DMS 273 treated with DMSO at 0.1 percent for 48 hours (cell line): ENCODE measurements around the gene ANKFN1.

Source experiments
- DNase-seq: peaks from one replicate; lab custom pipeline; 2025; lab: John Stamatoyannopoulos, UW

Gene ANKFN1

DNA sequence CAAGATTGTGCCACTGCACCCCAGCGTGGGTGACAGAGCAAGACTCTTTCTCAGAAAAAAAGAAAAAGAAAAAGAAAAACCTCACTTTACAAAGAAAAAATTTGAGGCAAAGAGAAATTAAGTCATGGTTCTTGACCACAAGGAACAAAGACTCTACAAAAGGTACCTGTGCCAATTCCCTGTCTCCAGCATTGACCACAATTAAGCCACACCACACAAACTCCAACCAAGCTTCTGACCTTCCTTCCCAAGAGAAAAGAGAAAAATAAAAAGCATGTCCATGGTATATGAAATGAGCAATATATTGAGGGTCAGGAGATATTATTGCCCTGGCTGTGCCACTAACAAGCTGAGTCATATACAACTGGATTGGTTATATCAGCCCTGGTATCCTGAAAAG lies 293.9 kb downstream of the ANKFN1 start:
- DNase-seq: no peak

DNA sequence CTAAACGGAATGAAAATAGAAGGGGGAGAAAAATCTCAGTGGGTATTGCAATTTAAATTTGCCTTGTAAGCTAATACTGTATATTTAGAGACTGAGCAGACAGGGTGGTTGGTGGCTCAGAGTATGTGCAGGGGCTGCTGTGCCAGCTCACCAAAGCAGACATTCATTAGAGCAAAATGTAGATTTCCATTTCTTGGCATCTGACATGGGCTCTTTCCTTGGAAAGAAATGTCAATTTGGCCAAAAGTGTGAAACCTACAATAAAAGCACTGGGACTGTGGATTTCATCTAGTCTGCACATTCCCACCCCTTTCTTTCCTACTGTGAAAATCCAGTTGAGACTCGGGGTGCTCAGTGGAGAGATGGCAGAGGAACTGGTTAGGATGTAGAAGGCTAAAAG lies 295.1 kb downstream of the ANKFN1 start:
- no peak for DNase-seq

DNA sequence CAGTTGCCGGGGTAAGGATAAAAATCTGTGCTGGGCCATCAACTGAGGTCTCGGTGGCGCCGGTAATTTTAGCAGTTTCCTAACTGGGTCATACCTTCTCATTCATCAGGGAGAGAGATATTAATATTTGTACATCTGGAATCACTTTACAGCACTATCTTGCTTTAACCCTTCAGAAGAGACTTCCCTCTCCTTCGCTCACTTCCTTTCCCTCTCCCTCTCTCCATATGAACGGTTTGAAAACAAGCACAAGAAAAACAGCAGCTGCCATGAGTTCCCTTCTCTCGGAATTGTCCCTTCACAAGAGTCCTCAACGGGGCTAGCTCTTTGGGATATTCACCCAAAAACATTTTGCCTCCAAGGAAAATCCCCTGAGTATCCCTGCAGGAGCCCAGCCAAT lies 295.9 kb downstream of the ANKFN1 start:
- DNase-seq: no peak

DNA sequence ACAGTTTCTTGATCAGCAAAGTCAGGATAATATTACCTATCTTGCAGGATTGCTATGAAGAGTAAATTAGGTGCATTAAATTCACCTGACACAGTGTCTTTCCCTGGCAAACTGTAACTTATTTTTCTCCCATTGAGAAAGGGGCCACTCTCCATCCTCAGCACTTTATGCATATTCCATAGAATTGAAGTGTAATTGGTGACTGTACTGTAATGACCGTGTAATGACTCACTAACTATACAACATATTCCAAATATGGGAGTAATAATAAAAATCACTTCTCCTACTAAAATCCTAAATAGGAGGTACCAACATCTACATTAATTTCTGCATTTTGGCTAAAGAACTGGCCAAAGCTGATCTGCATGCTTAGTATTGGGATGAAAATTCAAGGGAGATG lies 298.4 kb downstream of the ANKFN1 start:
- no peak for DNase-seq

DNA sequence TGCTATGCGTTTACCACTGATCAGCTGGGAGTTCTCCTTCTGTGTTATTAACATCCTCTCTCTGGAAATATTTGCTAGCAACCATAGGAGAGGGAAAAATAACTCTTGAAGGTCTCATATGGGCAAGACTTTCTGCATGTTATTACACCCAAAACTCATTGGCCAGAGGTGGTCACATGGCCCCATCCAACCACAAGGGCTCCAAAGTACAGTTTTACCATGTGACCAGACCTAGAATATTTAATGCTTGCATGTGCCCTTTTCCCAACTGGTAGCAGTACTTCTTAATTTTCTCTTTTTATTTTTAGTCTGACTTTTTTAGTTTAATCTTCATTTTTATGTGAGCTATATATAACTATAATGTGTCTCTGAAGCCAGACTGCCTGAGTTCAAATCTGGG lies 299.2 kb downstream of the ANKFN1 start:
- DNase-seq: no peak

DNA sequence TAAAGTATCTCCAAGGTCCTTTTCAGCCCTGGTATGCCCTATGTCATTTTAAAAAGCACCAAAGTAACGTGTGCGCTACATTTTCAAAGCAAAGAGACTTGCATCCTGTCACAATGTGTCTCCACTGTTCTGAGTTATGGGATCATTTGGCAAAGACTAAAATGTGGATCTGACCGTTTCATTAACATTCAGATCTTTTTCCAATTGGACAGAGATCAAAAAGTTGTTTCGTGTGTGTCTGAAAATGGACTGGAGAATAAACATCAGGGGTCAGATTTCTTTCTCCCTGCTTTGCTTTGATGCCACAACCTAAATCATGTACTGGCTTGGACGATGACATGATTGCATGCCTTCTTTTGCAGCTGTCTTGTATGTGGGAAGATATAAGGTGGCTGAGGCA lies 304.2 kb downstream of the ANKFN1 start:
- no peak for DNase-seq

DNA sequence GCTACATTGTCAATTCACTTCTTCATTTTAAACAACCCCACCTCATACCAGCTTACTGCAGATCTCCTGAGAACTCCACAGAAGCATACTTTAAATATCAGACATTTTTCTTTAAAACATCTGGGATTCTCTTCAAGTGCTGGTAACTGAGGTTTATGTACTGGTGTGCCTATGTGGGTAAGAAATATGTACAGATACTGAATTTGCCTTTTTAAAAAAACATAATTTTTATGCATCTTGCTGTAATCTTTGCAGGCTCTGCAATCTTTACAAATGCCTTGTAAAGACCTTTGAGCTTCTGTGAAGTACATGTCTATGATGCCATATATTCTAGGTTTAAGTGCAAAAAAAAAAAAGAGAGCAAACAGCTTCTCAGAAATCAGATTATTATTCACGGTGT lies 312.6 kb downstream of the ANKFN1 start:
- no peak for DNase-seq

DNA sequence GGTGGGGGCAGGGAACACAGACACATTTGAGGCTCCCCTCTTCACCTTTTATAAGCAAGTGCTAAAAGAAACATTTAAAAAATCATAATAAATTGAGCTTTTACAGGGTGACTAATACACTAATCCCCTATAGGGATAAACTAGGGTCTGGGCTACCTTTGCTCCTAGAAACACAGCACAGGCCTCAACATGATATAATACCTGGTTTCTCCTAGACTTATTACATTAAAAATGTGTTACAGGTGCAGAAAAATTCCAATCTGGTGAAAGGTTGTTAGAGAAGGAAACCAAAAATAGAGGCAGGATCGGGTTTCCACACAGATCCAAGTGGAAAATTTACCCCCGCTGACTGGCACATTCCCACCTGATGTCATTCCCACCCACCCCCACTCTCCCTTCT lies 315.6 kb downstream of the ANKFN1 start:
- no peak for DNase-seq

DNA sequence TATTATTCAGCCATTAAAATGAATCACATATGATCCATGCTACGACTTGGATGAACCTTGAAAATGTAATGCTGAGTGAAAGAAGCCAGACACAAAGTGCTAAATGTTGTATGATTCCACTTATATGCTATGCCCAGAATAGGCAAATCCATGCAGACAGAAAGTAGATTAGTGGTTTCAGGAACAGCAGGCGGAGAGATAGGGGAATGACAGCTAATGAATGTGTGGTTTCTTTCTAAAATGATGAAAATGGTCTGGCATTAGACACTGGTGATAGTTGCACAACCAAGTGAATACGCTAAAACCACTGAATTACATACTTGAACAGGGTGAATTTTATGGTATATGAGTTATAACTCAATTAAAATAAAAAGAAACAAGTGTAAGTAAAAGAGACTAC lies 318.4 kb downstream of the ANKFN1 start:
- DNase-seq: no peak

DNA sequence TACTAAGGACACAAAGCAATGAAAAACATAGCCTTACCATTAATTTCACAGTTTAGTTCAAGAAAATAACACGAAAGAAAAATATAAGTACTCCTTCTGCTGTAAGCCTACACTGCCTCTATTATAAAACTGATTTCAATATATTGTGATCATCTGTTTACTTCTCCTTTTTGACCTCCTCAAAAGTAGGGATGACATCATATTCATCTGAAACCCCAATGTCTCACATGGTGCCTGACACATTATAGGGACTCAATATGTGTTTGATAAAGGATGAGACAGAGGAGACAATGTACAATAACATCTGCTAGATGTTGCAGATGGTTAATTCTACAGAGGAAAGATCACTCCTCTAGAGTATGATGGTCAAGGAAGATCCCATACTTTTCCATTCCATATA lies 321.8 kb downstream of the ANKFN1 start:
- DNase-seq: no peak

DNA sequence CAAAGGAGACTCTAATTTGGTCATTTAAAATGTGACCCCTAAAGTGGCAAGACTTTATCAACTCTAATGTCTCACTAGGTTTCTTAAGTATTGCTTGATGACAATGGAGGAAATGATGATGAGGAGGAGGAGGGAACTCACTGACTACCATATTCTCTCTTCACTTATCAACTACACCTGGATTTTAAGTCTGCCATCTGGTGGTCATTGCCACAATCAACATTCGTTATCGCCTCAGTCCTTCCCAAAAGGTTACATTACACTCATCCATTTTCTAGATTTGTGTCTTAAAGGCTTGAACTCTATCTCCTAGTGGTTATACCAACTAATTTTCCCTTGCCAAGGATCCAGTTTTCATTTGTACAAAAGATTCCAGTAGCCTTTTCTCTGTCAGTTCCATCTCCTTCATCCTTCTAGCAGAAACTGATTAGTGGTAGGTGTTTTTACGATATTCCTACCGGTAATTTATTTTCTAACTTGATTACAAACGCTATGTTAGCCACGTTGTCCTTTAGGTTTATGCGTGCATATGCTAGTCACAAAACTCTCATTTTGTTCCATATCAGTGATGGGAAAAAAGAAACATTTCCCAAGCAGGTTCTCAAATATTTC lies 325.7 kb downstream of the ANKFN1 start:
- no peak for DNase-seq

DNA sequence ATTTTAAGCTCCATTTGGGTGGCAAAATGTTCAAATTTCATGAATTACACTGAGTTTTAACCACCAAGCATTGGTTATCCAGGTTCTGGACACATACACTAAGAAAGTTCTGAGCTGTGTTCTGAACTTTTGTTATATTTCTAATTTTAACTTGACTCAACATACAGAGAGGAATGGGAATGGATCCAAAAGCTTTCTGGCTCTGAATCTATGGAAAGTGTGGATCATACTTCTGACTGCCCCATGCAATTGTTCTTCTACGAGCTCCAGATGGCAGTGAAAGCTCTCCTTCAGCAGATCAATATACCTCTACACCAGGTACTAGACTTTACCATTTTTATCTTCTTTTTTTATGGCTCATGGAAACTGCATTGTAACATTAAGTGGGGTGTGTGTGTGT lies 327.2 kb downstream of the ANKFN1 start:
- DNase-seq: no peak

DNA sequence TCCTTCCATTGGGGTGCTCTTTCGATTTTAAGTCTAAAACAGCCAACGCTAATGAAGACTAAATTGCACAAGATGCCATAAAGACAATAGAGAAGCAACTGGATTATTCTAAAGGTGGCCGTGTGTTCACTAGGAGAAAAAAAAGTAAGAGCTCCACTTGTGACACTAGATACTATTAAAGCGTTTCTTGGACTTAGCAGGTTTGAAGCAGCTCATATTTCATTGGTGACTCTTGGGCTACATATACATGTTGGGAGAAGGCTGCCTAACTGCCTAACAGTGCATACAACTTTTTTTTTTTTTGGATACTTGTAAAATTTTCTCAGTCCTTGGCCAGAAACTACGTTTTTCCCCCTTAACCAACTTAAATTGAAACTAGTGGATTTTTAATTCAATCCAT lies 328.4 kb downstream of the ANKFN1 start:
- DNase-seq: no peak

DNA sequence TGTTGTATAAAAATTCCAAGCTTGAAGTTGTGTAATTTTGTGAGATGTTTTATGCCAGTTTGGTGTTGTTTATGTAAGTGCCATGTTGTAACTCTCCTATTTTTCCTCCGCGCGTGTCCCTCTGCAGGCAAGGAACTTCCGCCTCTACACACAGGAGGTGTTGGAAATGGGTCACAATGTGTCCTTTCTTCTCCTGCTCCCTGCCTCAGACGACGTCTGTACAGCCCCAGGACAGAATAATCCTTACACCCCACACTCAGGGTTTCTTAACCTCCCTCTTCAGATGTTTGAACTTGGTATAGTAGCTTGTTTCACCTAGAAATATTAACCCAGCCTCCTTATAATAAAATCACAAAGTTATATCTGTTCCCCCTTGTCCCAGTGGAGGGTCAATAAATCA lies 329.0 kb downstream of the ANKFN1 start:
- no peak for DNase-seq

DNA sequence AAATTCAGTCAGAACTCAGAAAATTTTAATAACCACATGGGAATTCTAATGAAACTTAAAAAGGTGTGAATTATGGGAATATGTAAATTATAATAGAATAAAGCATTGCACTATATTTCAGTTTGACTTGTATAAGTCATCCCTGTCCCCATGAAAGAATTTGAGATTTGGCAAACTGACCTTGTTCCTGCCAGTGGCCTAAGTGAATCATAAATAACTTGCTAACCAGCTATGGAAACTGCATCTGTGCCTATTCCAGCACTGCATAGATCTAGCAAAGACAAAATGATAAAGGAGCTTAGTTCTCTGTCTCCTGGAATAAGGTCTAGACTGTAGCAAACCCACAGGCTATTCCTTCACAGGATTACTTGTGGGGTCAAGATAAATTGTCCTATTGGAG lies 333.5 kb downstream of the ANKFN1 start:
- DNase-seq: no peak

DNA sequence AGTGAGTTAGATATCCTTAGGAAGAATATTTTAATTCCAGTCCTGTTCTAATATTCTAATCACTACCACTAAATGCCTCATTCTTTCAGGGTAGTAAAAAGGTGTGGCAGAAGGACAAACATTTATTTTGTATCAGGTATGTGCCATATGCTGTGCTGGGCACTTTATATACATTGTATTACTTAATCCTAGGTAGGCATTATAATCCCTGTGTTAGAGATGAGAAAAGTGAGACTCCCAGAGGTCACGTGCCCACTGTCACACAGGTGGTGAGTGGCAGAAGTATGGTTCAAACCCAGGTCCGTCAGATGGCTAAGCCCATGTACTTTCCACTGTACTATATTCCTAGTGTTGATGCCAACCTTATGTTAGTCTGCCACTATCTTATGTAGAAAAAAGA lies 335.5 kb downstream of the ANKFN1 start:
- DNase-seq: no peak

DNA sequence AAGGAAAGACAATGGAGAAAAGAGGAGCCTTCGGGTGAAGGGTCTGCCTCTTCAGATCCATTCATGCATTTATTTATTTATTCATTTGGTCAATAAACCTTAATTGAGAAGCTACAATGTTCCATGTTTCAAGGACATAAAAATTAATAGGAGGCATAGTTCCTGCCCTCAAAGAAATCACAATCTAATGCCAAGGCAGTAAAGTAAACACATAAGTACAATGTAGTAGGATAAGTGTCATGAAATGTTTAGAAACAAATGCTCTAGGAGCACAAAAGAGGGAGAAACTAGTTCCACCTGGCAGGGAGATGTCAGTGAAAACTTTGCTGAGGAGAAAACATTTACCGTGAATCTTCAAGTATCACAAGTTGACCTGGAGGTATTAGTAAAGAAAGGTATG lies 336.7 kb downstream of the ANKFN1 start:
- DNase-seq: no peak

DNA sequence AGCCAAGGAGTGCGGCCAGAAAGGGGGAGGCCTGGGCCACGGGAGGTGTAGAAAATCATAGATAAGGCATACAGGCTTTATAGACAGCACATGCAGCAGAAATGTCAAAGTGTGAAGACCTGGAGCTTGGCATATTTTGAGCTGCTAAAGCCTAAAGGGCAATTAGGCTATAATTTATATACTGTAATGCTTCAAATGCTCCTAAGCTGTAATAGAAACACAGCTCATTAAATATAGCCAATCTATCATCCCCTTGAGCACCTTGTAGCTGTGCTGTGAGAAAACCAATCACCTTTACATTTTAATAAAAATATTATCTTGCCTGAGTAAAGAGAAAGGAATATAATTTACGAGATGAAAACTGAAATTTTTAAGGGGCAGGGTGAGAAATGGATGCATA lies 342.3 kb downstream of the ANKFN1 start:
- DNase-seq: no peak

DNA sequence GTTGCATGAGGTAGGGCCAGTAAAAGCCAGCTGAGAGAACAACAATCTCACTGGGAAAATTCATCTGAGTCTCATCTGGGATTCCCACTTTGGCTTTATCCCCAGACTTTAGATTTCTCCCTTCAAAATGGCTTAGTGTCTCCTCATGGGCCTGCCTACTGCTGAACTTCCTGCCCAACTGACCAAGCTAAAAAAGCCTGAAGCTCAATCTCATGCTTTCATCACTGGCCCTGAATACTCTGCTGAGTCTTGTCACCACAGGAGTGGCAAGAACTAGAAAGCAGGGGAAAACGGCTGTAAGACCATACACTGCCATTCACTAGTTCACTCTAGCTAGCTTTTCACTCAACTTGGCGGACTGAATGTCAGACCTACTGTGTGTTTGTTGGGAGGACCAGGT lies 343.9 kb downstream of the ANKFN1 start:
- no peak for DNase-seq

DNA sequence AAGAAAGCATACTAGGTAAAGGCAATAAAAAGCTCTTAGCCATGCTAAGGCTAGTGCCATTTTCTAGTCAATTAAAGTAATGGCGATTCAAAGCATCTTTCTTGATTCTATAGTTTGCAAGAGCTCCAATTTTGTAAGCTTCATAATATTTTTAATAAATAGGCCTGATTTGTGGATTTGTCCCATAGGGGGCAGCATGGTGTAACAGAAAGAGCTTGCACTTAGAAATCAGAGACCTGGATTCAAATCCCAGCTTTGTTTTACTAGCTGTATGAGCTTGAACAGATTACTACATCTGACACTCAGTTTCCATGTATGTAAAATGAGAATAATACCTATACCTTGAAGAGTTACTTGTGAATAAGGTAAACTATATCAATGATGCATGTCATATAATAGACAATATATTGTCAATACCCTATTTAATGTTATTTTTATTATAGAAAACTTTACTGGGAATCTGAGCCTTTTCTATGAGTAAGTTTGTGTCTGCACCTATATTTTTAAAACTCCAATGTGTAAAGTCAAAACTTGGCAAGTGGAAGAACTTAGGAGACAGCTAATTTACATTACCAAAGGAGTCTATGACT lies 346.6 kb downstream of the ANKFN1 start:
- DNase-seq: peak; percentile 11

DNA sequence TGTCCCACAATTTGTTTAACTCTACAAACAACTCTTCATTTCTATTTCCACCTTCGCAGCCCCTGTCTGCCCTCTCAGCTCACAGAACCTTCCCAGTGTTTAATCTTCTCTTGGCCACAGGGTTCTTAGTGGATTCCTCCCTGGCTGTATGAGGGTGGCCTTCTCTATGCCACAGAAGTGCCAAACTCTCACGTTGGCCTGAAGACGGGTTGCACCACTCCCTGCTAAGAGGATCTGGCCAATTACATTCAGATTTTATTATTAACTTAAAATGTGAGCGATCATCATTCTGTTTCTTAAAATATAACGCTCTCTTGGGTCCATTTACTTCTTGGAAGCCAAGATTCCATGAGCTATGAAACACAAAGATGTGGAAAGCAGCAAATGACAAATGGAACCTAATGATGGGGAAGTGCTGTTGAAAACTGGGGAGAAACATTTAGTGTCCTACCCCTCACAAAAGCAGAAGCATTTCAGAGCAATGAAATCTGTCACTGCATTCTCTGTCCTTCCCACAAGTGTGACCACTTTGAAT lies 348.9 kb downstream of the ANKFN1 start:
- DNase-seq: no peak

DNA sequence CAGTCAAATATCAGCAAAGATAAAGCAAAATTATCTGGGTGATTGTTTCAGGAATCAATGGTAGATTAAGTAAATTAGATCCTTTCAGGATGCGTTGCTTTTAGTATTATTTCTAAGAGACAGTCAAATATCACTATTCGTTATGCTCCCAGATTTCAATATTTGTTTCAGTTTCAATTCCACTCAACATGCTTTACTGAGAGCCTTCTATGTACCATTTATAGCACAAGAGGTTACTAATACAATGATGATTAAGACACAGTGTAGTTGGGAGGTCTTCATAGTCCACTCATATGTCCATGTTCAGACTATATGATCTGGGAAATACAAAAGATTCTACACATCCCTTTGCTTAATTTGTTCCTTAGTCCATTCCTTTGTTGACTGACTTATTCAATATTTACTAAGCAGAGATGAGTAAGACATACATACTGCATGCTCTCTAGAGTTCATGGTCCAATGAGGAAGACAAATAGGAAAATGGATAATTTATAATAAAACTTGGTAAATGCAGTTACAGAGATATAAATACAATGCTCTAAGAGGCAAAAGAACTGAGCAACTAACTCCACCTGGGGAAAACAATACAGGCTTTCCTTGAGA lies 352.0 kb downstream of the ANKFN1 start:
- DNase-seq: no peak

DNA sequence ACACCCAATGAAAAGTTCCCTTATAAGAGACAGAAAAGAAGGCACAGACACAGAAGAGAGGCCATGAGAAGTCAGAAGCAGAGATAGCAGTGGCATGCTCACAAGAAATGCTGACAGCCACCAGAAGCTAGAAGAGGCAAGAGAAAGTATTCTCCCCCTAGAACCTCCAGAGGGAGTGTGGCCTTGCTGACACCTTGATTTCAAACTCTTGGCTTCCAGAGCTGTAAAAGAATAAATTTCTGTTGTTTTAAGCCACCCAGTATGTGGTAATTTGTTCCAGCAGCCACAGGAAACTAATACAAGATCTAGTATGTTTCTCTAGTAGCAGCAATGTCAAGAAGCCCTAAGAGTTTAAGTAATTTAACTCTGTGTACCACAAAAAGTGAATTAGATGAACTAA lies 353.1 kb downstream of the ANKFN1 start:
- DNase-seq: no peak
